Measurements from ENCODE around the gene C2CD2L. TPM values are rescaled to one million over a fixed set of nuclear protein-coding genes. Genes with fewer than 3 reads are reported as not detected.
A peak's percentile ranks its signal among the peaks of the same experiment; 100 is the strongest.

The C2CD2L gene
- total and polyA plus RNA-seq, 2 of the 13 experiments (the other 11 are each of a cell fraction or from before 2014, with no cell fraction given) = 3.7 to 5.5 TPM

DNA sequence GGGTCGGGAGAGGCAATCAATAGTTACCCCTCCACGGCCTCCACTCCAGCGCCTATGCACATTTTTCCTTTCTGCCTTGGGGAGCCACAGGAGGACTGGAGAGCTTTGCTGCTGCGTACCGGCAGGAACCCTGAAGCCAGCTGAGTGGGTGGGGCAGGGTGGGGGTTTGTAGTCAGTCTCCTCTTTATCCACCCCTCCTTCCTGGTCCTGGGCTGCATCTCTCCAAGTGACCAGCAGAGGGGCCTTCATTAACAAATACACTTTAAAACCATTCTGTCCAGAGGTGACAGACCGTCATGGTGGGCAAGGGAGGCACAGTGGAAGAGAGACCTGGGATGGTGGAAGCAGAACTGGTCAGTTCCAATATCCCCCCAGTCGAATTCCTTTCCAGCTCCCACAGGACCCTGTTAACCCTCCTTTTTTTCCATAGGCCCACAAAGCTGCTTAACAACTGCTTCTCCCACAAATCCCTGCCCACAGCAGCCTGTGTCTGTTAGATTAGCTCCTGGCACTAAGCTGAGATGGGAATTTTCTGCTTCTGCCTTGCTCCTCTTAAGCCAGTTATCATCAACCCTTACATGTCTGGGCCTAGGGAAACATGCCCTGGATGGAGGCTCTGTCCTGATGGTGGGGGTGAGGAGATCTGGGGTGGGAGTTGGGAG is 37.8 kb downstream of the C2CD2L start (continued):
- TF ChIP-seq, protein P1, sequence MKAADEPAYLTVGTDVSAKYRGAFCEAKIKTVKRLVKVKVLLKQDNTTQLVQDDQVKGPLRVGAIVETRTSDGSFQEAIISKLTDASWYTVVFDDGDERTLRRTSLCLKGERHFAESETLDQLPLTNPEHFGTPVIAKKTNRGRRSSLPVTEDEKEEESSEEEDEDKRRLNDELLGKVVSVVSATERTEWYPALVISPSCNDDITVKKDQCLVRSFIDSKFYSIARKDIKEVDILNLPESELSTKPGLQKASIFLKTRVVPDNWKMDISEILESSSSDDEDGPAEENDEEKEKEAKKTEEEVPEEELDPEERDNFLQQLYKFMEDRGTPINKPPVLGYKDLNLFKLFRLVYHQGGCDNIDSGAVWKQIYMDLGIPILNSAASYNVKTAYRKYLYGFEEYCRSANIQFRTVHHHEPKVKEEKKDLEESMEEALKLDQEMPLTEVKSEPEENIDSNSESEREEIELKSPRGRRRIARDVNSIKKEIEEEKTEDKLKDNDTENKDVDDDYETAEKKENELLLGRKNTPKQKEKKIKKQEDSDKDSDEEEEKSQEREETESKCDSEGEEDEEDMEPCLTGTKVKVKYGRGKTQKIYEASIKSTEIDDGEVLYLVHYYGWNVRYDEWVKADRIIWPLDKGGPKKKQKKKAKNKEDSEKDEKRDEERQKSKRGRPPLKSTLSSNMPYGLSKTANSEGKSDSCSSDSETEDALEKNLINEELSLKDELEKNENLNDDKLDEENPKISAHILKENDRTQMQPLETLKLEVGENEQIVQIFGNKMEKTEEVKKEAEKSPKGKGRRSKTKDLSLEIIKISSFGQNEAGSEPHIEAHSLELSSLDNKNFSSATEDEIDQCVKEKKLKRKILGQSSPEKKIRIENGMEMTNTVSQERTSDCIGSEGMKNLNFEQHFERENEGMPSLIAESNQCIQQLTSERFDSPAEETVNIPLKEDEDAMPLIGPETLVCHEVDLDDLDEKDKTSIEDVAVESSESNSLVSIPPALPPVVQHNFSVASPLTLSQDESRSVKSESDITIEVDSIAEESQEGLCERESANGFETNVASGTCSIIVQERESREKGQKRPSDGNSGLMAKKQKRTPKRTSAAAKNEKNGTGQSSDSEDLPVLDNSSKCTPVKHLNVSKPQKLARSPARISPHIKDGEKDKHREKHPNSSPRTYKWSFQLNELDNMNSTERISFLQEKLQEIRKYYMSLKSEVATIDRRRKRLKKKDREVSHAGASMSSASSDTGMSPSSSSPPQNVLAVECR (CRISPR knock-in tag; IDR thresholded peaks at IDR 0.05; ENCODE audit: borderline replicate concordance) = peak; percentile 26; the same call in 1 of the 2 replicates
- 0 out of 3 replicates have a peak, but pooled peaks have one; percentile 20 for TF ChIP-seq MXI1 (IDR thresholded peaks at IDR 0.05; ENCODE audit: borderline replicate concordance, low read depth, low read length)

DNA sequence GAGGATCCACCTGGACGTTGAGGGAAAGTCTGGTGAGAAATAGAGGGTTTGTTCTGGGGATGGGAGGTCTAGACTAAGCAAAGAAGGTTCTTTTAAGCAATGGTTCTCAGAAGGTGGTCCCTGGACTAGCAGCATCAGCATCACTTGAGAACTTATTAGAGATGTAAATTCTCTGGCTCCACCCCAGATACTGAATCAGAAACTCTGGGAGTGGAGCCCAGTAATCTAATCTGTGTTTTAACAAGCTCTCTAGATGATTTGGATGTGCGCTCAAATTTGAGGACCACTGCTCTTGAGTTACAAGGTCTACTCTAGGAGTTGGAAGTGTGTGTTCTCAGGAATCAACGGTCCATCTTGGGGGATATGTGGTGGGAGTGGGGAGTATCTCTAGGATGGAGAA is 38.4 kb downstream of the C2CD2L start:
- no peak for FAIRE-seq
- intact Hi-C loops (cut with micrococcal nuclease; ENCODE audit: unreplicated experiment) (loop anchor here (1.0 to 2.0 kb wide), 2 partner anchors 51 to 52 kb away; a partner anchor contains a TSS), in situ Hi-C loops (cut with HindIII; ENCODE audit: extremely low pct_ligation_motif_present, low pct_unique_long_range_greater_than_20kb) (no loop called here)
- H3K27ac ChIP-seq (ENCODE audit: extremely low read length, insufficient read depth, low read length) = no peak overlapping the region
- H3K79me2 ChIP-seq (ENCODE audit: insufficient read depth, low read length) = no peaks in the 10 kb centered on the region
- peaks cover 13 to 39% of the 10 kb centered on the region in 2 experiments for H3K27me3 ChIP-seq (ENCODE audit: control insufficient read depth in 1 of 2, insufficient read depth in 2 of 2, low read length in 2 of 2)
- POLR2A ChIA-PET = interaction anchor here (0.6 to 1.8 kb wide), 4 partner anchors 23 to 129 kb away, joined by 3 to 11 read pairs (median 6); partner anchors contain the start of genes HINFP and NLRX1
- CTCF ChIA-PET (ENCODE audit: low intra/inter-chr PET ratio, low total read pairs) = interaction anchor here (1.1 to 2.9 kb wide), 2 partner anchors 11 to 51 kb away, joined by 3 to 25 read pairs; no protein-coding TSS in a partner anchor
- no peak for ATAC-seq
- H3K4me2 ChIP-seq (ENCODE audit: low read depth, low read length) = no peak overlapping the region
- BruUV-seq (replicated peaks) = no TSS peak
- H3K4me1 ChIP-seq (ENCODE audit: insufficient read depth, low read length) = peaks cover 6% of the 10 kb centered on the region; the same call in 1 of the 2 replicates
- WGBS (ENCODE audit: low lambda C conversion rate) = 34% methylated on average over 3 of the region's 3 CpGs
- H3K4me3 ChIP-seq (replicated peaks in 1 of 3; ENCODE audit: insufficient read depth in 1 of 3, low read depth in 2 of 3, low read length in 3 of 3) = no peak overlapping the region
- H2AFZ ChIP-seq (ENCODE audit: low read length) = no peak overlapping the region
- H3K9me3 ChIP-seq (ENCODE audit: low read length) = no peaks in the 10 kb centered on the region
- no peaks in the 10 kb centered on the region for H3K36me3 ChIP-seq (replicated peaks in 1 of 2; ENCODE audit: control insufficient read depth in 1 of 2, insufficient read depth in 2 of 2, low read length in 2 of 2)
- H4K20me1 ChIP-seq (ENCODE audit: insufficient read depth, low read length) = no peaks in the 10 kb centered on the region
- H3K9ac ChIP-seq (ENCODE audit: insufficient read depth, low read depth, low read length) = no peak overlapping the region
- DNase-seq (ENCODE audit: low spot score) = no peak
- TF ChIP-seq PBX3 (CRISPR knock-in tag; IDR thresholded peaks at IDR 0.05; ENCODE audit: borderline replicate concordance) (no peak), MEIS2 (CRISPR knock-in tag; IDR thresholded peaks at IDR 0.05) (no peak), ZNF282 (IDR thresholded peaks at IDR 0.05; ENCODE audit: partially characterized antibody) (no peak), ZNF720 (CRISPR knock-in tag; IDR thresholded peaks at IDR 0.05) (no peak), YEATS2 (CRISPR knock-in tag; IDR thresholded peaks at IDR 0.05; ENCODE audit: borderline replicate concordance) (no peak), ZNF749 (CRISPR knock-in tag; IDR thresholded peaks at IDR 0.05; ENCODE audit: borderline replicate concordance) (no peak), ZNF124 (CRISPR knock-in tag; IDR thresholded peaks at IDR 0.05) (no peak), SIN3A (IDR thresholded peaks at IDR 0.05; ENCODE audit: borderline replicate concordance, low read depth, low read length) (no peak), ZNF615 (CRISPR knock-in tag; IDR thresholded peaks at IDR 0.05; ENCODE audit: borderline replicate concordance) (no peak), DMAP1 (CRISPR knock-in tag; IDR thresholded peaks at IDR 0.05) (no peak)
- TF ChIP-seq, protein P2, sequence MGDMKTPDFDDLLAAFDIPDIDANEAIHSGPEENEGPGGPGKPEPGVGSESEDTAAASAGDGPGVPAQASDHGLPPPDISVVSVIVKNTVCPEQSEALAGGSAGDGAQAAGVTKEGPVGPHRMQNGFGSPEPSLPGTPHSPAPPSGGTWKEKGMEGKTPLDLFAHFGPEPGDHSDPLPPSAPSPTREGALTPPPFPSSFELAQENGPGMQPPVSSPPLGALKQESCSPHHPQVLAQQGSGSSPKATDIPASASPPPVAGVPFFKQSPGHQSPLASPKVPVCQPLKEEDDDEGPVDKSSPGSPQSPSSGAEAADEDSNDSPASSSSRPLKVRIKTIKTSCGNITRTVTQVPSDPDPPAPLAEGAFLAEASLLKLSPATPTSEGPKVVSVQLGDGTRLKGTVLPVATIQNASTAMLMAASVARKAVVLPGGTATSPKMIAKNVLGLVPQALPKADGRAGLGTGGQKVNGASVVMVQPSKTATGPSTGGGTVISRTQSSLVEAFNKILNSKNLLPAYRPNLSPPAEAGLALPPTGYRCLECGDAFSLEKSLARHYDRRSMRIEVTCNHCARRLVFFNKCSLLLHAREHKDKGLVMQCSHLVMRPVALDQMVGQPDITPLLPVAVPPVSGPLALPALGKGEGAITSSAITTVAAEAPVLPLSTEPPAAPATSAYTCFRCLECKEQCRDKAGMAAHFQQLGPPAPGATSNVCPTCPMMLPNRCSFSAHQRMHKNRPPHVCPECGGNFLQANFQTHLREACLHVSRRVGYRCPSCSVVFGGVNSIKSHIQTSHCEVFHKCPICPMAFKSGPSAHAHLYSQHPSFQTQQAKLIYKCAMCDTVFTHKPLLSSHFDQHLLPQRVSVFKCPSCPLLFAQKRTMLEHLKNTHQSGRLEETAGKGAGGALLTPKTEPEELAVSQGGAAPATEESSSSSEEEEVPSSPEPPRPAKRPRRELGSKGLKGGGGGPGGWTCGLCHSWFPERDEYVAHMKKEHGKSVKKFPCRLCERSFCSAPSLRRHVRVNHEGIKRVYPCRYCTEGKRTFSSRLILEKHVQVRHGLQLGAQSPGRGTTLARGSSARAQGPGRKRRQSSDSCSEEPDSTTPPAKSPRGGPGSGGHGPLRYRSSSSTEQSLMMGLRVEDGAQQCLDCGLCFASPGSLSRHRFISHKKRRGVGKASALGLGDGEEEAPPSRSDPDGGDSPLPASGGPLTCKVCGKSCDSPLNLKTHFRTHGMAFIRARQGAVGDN (CRISPR knock-in tag; IDR thresholded peaks at IDR 0.05) = no peak

Measured in HepG2 (cell line).